ENCODE measurements around the gene SH3YL1. TPM values are rescaled to one million over a fixed set of nuclear protein-coding genes. Genes with fewer than 3 reads are reported as not detected.

The SH3YL1 gene
- total RNA-seq, 4 donors from 2014 or later = 14.9 to 31.4 (median 26.7) TPM

DNA sequence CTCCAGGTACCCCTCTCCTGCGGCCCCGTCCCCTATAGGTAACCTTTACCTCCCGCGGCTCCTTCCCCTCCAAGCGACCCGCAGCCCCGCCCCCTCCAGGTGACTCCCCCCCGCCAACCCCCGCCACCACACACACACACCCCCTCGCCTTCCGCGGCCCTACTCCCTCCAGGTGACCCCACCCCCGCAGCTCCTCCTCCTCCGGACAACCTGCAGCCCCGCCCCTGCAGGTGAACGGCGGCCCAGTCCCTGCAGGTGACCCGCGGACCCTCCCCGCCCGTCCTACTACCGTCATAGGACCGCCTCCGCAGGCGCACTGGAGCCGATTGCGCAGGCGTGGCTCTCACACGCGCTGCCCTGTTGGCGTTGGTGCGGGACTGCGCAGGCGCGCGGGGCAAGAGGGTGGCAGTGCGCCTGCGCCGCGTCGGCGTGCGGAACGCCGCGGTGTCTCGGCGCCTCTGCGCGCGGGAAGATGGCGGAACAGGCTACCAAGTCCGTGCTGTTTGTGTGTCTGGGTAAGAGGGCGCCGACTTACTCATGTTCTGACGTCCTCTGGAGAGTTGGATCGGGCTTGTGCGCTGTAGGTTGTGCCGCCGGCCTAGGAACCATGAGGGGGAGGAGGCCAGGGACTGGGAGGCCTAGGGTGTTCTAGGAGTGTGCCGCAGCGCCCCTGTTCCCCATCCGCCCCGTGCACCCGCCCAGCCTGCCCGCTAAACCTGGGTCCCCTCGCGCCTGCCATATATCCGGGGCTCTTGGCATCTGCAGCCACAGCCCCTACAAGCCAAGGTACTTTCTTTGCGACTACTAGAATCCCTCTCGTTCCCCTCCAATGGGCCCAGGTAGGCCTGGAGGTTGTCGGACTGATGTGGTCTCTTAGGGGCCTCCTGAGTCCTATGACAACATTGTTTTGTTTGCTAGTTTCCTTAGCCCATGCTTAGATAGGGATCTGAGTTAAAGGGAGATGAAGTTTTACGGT is 949 bp upstream of the SH3YL1 start, which contains the start of gene ACP1:
Gene ACP1 (plus strand): TSS at position 455 of the 976 bp plus-strand sequence. CDS start 18 bp downstream, at position 473.
- peak; percentile 60 to 64 for TF ChIP-seq POLR2A (IDR thresholded peaks at IDR 0.05)
- TF ChIP-seq, protein P1, sequence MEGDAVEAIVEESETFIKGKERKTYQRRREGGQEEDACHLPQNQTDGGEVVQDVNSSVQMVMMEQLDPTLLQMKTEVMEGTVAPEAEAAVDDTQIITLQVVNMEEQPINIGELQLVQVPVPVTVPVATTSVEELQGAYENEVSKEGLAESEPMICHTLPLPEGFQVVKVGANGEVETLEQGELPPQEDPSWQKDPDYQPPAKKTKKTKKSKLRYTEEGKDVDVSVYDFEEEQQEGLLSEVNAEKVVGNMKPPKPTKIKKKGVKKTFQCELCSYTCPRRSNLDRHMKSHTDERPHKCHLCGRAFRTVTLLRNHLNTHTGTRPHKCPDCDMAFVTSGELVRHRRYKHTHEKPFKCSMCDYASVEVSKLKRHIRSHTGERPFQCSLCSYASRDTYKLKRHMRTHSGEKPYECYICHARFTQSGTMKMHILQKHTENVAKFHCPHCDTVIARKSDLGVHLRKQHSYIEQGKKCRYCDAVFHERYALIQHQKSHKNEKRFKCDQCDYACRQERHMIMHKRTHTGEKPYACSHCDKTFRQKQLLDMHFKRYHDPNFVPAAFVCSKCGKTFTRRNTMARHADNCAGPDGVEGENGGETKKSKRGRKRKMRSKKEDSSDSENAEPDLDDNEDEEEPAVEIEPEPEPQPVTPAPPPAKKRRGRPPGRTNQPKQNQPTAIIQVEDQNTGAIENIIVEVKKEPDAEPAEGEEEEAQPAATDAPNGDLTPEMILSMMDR (IDR thresholded peaks at IDR 0.05) = peak in 2 of 4 experiments; percentile 5 to 19
- TF ChIP-seq EP300 (IDR thresholded peaks at IDR 0.05) = no peak
- TF ChIP-seq POLR2AphosphoS5 (IDR thresholded peaks at IDR 0.05) = peak; percentile 90
- Histone ChIP-seq H3K27me3 (no peaks in the 10 kb centered on the region), H3K4me3 (peak within 1 kb of the TSS; percentile 85 to 87), H3K36me3 (peaks cover 0 to 8% of the 10 kb centered on the region in 2 donors), H3K9me3 (no peaks in the 10 kb centered on the region), H3K27ac (peak within 1 kb of the TSS in 3 of 4 donors; percentile 80 to 86 (median 82)), H3K4me1 (peaks cover 0 to 56% (median 0%) of the 10 kb centered on the region in 3 donors)
- WGBS, 2 donors (ENCODE audit: low coverage in 1 of 2) = 0 to 6% methylated on average over 2 of the region's 73 CpGs
- peak; percentile 98 for ATAC-seq

DNA sequence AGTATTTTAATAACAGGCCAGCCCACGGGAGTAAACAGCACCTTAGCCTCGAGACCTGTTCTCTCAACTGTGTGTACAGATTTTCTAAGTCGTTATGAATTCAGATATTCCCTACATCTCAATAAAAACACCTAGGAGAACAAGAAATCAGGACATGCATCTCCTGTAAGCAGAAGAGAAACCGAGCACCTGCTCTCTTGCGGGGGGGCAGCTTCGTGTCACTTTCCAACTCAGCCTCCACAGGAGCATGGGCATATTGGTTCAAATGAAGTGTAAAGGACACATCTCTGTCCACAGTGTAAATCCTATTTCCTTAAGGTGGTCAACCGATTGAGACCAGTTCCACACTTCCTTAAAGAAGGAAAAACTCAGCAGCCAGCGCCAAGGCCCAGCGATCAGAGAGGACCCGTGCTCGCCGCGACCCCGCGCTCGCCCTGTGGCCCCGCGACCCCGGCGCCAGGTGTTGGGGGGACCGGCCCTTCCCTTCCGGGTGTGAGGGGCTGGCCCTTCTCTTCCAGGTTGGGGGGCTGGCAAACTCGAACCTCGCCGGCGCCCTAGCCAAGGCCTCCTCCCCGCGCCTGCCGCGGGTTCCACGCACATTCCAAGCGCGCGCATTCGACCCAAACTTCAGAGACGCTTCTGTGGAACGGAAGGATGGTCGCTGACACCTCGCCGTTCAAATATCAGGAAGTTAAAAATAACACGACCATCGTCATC is 652 bp downstream of the SH3YL1 start:
- Histone ChIP-seq H3K9me3 (no peaks in the 10 kb centered on the region), H3K4me3 (peak overlapping the region; percentile 85 to 87), H3K36me3 (peaks cover 0 to 8% of the 10 kb centered on the region in 2 donors), H3K4me1 (peaks cover 0 to 41% (median 0%) of the 10 kb centered on the region in 3 donors), H3K27me3 (no peaks in the 10 kb centered on the region), H3K27ac (peak overlapping the region in 1 of 4 donors; percentile 86)
- 51 to 74% methylated on average over 7 to 10 of the region's 42 CpGs for WGBS, 2 donors (ENCODE audit: low coverage in 1 of 2)
- TF ChIP-seq POLR2AphosphoS5 (IDR thresholded peaks at IDR 0.05) (no peak), POLR2A (IDR thresholded peaks at IDR 0.05) (no peak), EP300 (IDR thresholded peaks at IDR 0.05) (no peak)
- TF ChIP-seq, protein P1 (IDR thresholded peaks at IDR 0.05) = no peak
- ATAC-seq = no peak

DNA sequence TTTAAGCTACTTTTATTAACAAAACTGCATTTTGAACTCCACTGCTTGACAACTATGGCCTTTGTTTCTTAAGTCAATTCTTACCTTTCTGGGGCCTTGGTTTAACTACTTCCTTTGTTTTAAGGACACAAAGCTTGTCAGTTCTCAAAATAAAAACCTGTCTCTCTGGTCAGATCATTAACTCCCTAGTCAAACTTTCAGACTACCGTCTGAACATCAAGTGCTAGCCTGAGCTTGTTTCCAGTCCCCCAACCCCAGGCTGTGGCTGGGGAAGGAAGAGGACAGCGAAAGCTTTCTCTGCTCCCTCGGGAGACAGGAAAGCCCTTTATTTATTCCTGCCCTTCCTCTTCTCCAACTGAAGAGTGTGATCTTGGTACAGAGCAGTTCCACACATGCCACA is 1.7 kb downstream of the SH3YL1 start:
- ATAC-seq = no peak
- Histone ChIP-seq H3K9me3 (no peaks in the 10 kb centered on the region), H3K36me3 (peaks cover 0 to 8% of the 10 kb centered on the region in 2 donors), H3K27ac (no peak overlapping the region), H3K27me3 (no peaks in the 10 kb centered on the region), H3K4me1 (peaks cover 0 to 32% (median 0%) of the 10 kb centered on the region in 3 donors), H3K4me3 (no peak overlapping the region)
- no peak for TF ChIP-seq POLR2A (IDR thresholded peaks at IDR 0.05)
- TF ChIP-seq, protein P1 (IDR thresholded peaks at IDR 0.05) = no peak
- TF ChIP-seq POLR2AphosphoS5 (IDR thresholded peaks at IDR 0.05) = no peak
- no peak for TF ChIP-seq EP300 (IDR thresholded peaks at IDR 0.05)
- WGBS, 2 donors (ENCODE audit: low coverage in 1 of 2) = 70 to 73% methylated on average over 2 to 3 of the region's 3 CpGs

DNA sequence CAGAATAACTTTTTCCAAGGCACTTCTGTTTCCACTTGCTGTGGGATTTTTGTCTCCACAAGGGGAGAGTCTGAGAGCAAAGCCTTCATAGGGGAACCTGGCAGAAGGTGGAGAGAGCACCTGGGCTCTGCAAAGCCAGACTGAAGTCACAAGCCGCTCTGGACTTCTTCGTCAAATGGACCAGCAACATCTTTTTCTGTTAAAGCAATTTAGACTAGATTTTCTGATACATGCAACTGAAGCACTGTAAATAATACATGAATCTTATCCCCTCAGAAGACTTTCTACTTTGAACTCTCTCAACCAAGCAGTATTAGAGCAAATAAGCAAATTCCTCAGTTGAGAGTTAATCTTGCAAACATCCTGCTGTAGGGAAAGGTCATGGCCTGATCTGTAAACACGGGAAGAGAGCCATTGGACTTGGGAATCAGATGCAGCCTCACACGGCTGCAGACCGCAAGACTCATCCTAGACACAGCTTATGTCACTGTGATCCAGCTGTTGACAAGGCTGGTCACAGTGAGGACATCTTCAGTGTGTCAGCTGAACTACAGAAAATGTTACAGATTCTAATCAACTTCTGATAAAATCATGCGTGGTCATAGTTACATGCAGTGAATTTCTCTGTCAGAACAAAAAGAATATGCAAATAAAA is 3.2 kb downstream of the SH3YL1 start:
- Histone ChIP-seq H3K9me3 (no peaks in the 10 kb centered on the region), H3K4me3 (no peak overlapping the region), H3K36me3 (peaks cover 0 to 8% of the 10 kb centered on the region in 2 donors), H3K27me3 (no peaks in the 10 kb centered on the region), H3K4me1 (peaks cover 0 to 17% (median 0%) of the 10 kb centered on the region in 3 donors), H3K27ac (no peak overlapping the region)
- WGBS, 2 donors (ENCODE audit: low coverage in 1 of 2) = 47 to 71% methylated on average over 4 to 6 of the region's 6 CpGs
- no peak for ATAC-seq
- TF ChIP-seq POLR2AphosphoS5 (IDR thresholded peaks at IDR 0.05) (no peak), POLR2A (IDR thresholded peaks at IDR 0.05) (no peak), EP300 (IDR thresholded peaks at IDR 0.05) (no peak)
- TF ChIP-seq, protein P1 (IDR thresholded peaks at IDR 0.05) = no peak

All from gastroesophageal sphincter (tissue), 4 donors.